ENCODE results near the gene GPNMB.

- no peak for TF ChIP-seq CTCF (IDR thresholded peaks at IDR 0.05)
- TF ChIP-seq EP300 (IDR thresholded peaks at IDR 0.05): no peak
- TF ChIP-seq POLR2AphosphoS5 (IDR thresholded peaks at IDR 0.05): no peak
These were observed 19.6 kb upstream of the GPNMB start for GRCh38 chr7:23226844-23227450.

Measured in esophagus muscularis mucosa (tissue), 4 donors.